NCI-H2196 (cell line): ENCODE measurements around the gene TLR2.

Experiments used
- DNase-seq: peaks from one replicate; lab custom pipeline; 2025; ENCODE audit not compliant: unreplicated experiment; lab: John Stamatoyannopoulos, UW

TLR2 gene

DNA sequence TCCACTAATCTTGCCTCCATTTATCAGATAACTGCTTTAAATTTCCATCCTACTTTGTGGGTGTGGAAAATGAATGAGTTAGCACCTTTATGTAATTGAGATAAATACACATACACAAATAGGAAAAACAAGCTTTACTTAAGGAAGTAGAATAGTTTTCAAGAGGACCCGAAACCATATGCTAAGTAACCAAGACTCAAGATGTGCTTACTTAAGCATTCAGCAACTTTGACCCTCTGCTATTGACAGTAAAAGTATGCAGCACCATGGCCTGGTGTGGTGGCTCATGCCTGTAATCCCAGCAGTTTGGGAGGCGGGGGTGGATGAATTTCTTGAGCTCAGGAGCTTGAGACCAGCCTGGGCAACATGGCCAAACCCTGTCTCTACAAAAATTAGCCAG lies 45.8 kb downstream of the TLR2 start:
- DNase-seq, result no peak

DNA sequence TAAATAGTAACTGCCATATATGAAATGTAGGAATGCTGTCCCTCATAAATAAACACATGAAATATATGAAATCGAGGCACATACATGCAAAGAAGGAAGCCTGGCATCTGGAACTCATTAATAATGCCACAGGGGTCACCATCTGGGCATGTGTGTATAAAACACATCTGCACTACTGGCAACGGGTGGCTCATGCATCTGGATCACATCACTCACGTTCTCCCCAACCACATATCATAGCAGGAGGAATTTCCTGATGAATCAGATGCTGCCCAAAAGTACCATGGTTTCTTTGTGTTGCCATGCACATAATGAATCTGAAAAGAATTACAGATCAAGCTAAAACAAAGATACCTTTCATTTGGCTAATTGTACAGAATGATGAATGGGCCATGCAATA lies 47.2 kb downstream of the TLR2 start:
- DNase-seq, result no peak

DNA sequence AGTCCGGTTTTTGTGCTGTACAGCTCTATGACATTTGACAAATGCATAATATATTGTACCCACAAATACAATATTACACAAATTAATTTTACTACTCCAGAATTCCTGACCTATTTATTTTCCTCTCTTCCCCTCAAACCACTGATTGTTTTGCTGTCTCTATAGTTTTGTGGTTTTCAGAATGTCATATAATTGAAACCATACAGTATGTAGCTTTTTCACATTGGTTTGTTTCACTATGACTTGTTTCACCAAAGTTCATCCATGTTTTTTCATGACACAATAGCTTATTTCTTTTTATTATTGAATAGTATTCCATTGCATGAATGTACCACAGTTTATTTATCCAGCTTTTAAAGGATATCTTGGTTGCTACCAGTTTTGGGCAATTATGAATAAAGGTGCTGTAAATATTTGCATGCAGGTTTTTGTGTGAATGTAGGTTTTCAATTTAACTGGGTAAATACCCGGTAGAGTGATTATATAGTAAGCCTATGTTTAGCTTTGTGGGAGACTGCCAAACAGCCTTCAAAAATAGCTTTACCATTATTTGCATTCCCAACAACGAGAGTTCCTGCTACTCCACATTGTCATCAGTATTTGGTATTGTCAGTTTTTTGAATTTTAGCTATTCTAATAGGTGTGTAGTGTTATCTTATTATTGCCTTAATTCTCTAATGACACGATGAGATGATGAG lies 49.8 kb downstream of the TLR2 start:
- no peak for DNase-seq

DNA sequence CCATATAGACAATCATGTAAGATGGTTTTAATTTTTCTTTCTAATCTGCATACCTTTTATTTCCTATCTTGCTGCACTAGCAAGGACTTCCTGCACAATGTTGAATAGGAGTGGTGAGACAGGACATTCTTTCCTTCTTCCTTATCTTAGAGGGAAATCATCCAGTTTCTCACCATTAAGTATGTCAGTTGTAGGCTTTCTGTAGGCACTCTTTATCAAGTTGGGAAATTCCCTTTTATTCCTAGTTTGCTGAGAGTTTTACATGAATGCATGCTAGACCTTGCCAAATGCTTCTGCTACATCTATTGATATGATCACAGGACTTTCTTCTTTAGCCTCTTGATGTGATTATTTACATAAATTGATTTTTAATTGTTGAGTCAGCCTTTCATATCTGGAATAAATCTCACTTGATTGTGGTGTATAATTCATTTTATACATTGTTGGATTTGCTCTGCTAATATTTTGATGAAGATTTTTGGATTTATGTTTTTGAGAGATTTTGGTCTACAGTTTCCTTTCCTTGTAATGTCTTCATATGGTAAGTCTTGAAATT lies 51.9 kb downstream of the TLR2 start:
- no peak for DNase-seq

DNA sequence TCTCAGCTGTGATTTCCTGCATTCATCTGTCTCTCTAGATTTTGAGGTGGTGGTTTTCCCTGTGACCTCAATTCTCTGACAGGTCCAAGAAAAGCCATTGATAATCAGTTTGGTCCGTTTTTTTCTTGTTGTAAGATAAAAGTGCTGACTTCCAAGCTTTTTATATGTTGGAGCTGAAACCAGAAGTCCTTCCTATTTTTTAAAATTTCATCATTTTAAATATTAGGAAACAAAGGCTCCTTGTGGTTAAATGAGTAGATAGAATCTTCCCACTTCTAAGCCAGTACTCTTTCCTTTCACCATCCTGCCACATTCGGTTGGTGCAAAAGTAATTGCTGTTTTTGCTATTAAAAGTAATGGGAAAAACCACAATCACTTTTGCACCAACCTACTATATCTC lies 57.5 kb downstream of the TLR2 start:
- no peak for DNase-seq

DNA sequence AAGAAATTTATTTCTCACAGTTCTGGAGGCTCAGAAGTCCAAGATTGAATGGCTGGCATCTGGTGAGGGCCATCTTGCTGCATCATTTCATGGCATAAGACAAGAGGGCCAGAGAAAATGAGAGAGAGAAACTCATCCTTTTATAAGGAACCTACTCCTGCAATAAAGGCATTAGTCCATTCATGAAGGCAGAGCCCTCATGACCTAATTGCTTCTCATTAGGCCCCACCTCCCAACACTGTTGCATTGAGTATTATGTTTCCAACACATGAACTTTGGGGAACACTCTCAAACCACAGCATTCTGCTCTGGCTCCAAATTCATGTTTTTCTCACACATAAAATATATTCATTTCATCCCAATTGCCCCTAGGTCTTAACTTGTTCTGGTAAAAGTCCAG lies 61.6 kb downstream of the TLR2 start:
- no peak for DNase-seq

DNA sequence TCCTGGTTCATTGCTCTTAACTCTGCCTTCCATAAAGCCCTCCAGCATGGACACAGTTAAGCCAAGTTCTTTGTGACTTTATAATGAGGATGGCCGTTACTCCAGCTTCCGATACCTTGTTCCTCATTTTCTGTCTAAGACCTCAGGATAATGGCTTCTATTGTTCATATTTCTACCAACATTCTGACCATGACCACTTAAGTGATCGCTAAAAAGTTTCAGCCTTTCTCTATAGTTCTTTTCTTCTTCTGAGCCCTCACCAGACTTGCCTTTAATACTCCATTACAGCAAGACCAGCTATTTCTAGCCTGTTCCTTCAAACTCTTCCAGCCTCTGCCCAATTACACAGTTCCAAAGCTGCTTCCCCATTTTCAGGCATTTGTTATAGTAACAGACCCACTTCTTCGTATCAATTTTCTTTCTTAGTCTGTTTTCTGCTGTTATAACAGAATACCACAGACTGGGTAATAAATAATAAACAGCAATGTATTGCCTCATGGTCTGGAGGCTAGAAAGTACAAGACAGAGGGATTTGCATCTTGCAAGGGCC lies 63.4 kb downstream of the TLR2 start:
- DNase-seq, result no peak

DNA sequence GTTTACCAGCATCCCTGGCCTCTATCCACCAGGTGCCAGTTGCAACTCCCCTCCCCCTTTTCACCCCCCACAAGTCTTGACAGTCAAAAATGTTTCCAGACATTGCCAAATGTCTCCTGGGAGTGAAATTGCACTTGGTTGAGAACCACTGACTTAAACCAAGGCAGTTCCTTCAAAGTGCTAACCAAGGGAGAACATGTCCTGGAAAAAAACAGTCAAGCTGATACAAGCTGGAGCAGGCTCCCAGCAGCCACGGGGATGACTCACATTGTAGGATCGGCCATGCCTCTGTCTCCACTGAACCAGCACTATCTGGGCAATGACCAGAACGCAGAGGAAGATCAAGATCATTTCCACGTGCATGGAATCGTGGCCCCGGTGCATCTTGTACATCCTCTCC lies 64.3 kb downstream of the TLR2 start:
- no peak for DNase-seq

DNA sequence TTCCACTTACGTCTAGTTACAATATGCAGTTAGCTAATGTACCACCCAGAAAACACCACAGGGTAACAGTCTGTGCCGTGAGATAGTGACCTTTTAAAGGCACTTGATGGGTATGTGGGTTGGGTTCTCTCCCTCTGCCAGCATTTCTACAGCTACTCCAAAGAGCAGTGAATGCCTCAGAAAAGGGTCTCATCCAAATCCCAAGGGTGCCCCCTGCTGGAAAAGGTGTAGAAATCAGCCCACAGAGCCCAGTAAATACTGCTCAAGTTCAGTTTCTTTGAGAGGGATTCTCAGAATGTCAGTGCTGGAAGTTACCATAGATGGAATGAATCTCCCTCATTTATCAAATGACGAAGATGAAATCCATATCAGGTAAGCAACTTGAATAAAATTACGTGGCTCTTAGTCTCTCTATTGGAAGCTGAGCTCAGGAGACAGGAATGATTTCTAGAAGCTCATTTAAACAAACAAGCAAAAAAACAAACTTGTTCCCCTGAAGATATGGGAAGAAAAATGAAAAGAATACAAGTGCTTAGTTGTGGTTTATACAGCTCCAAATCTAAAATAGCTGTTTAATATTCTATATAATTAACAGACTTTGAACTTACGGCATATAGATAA lies 66.2 kb downstream of the TLR2 start:
- peak; percentile 33 for DNase-seq

DNA sequence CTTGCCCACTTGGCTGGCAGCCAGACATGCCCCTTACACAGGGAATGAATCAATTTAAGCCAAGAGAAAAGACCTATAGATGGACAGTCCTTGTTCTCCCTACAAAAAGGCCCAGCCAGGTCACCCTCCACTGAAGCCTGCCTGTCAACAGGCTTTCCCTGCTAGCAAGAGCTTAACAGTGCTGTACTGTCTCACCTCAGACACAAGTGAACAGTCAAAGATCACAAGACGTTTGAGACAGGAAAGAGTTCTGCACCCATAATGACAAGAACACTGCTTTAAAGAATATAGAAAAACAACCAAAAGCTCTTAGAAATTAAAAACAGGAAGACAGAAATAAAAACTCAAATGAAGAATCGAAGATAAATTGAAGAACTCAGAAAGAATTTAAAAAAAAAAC lies 71.1 kb downstream of the TLR2 start:
- no peak for DNase-seq
